WERI-Rb-1 (cell line): ENCODE data around the gene C1QL1.

Experiments used
- DNase-seq: peaks from one replicate; pipeline ENCODE4 v3.0.0-alpha.2; 2020
- H3K27ac ChIP-seq: fragments of 250-450 bp; sonication (Bioruptor Pico); 2 replicates; pipeline ENCODE4 v1.5.1; 2020; ENCODE audit warnings: mild to moderate bottlenecking, moderate library complexity
- H3K27me3 ChIP-seq: fragments of 250-450 bp; sonication (Bioruptor Pico); 2 replicates; pipeline ENCODE4 v1.5.1; 2021; ENCODE audit warnings: mild to moderate bottlenecking, low read depth, moderate library complexity; ENCODE audit not compliant: insufficient read depth, severe bottlenecking
- H3K36me3 ChIP-seq: fragments of 250-450 bp; sonication (Bioruptor Pico); 2 replicates; pipeline ENCODE4 v1.5.1; 2020; ENCODE audit warnings: mild to moderate bottlenecking, moderate library complexity
- H3K4me3 ChIP-seq: 2 replicates; pipeline ENCODE4 v1.5.1; 2011; ENCODE audit warnings: low read depth, mild to moderate bottlenecking, control low read depth, low read length
- H3K9me3 ChIP-seq: fragments of 250-450 bp; sonication (Bioruptor Pico); 2 replicates; pipeline ENCODE4 v1.5.1; 2021; ENCODE audit warnings: mild to moderate bottlenecking, moderate library complexity; ENCODE audit not compliant: severe bottlenecking
- TF ChIP-seq, protein P1 (sequence below): IDR thresholded peaks from 2 replicates; pipeline ENCODE4 v1.5.1; 2011; ENCODE audit warnings: low read depth, mild to moderate bottlenecking, control low read depth, inconsistent platforms, low read length

The C1QL1 gene

DNA sequence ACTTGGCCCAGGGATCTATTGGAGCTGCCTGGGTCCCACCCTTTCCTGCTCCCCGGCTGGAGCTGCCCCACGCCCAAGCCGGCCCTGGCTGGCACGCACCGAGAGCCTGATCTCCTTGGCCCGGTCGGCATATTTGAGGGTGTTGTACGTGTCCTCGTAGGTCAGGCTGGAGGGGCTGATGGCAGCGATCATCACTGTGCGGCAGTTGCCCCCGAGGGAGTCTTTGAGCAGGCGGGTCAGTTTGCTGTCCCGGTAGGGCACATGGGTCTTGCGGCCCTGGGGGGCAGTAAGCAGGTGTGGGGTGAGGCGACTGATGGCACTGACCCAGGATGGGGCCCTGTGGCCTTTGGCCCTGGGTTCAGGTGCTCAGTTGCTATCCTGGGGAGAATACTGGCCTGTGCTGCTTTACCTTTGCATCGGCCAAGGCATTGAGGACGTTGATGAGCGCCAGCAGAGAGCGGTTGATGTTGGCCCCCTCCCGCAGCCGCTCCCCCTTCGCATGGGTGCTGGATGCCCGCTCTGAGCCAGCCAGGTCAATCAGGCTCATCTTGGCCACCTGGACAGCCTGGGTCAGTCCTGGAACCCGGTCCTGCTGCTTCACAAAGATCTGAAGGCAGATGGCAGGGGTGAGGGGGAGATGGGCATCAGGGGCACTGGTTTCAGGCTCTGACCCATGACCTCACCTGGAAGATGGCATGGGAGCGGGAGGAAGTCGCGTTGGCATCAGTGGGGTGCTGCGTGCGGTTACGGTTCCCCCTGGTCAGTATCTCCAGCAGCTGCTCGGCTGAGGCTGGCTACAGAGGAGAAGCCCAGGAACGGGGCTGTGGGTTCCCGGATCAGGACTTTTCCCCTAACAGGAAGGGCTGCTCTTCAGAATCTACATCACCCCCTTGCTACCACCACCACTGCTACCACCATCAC lies 34.0 kb downstream of the C1QL1 start:
- Histone ChIP-seq H3K9me3 (no peaks in the 10 kb centered on the region), H3K27ac (no peak overlapping the region), H3K4me3 (no peak overlapping the region), H3K36me3 (peaks cover 97% of the 10 kb centered on the region), H3K27me3 (no peaks in the 10 kb centered on the region)
- DNase-seq = no peak
- TF ChIP-seq, protein P1, sequence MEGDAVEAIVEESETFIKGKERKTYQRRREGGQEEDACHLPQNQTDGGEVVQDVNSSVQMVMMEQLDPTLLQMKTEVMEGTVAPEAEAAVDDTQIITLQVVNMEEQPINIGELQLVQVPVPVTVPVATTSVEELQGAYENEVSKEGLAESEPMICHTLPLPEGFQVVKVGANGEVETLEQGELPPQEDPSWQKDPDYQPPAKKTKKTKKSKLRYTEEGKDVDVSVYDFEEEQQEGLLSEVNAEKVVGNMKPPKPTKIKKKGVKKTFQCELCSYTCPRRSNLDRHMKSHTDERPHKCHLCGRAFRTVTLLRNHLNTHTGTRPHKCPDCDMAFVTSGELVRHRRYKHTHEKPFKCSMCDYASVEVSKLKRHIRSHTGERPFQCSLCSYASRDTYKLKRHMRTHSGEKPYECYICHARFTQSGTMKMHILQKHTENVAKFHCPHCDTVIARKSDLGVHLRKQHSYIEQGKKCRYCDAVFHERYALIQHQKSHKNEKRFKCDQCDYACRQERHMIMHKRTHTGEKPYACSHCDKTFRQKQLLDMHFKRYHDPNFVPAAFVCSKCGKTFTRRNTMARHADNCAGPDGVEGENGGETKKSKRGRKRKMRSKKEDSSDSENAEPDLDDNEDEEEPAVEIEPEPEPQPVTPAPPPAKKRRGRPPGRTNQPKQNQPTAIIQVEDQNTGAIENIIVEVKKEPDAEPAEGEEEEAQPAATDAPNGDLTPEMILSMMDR = no peak

DNA sequence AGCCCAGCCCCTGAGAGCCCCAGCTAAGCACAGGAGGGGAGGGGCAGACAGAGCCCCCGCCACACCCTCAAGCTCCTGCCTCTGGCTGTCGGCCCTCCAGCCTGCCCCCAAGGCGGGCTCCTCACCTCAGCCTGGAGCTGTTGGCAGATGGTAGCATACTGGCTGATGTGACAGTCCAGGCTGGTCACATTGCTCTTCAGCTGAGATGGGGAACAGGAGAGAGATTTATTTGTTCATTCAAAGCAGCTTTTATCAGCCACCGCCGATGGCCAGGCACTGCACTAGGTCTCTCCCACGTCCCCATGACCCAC lies 35.4 kb downstream of the C1QL1 start:
- H3K9me3 ChIP-seq = no peaks in the 10 kb centered on the region
- no peak overlapping the region for H3K27ac ChIP-seq
- TF ChIP-seq, protein P1 = no peak
- no peak for DNase-seq
- H3K27me3 ChIP-seq = no peaks in the 10 kb centered on the region
- H3K4me3 ChIP-seq = no peak overlapping the region
- peaks cover 97% of the 10 kb centered on the region for H3K36me3 ChIP-seq

DNA sequence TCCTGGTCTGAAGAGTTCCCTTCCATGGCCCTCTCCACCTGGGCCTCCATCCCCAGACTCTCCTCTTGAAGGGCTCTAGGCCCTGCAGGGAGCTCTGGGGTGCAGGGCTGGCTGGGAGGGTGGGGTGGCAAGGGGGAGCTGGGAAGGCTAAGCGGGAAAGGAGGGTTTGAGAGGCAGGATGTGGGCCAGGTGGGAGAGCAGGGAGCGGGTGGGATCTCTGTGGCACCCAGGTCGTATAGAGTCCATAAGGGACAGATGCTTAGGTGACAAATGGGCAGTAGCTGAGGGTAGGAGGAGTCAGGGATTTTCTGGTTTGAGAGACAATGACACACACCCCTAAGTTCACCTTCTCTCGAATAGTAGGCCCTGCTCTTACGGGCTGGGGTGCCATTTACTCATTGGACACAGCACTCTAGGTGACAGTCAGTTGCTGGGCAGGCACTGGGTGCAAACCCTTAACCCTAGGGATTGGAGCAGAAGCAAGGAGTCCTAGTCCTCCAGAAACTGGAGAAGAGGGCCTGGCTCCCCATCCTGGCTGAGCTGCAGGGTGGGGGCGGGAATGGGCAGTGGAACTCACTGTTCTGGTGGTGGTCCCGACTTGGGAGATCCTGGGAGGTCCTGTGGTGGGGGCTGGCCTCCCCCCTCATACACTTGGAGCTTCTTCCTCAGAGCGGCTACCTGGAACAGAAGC lies 35.9 kb downstream of the C1QL1 start:
- TF ChIP-seq, protein P1 = no peak
- Histone ChIP-seq H3K9me3 (no peaks in the 10 kb centered on the region), H3K27ac (no peak overlapping the region), H3K27me3 (no peaks in the 10 kb centered on the region), H3K36me3 (peaks cover 97% of the 10 kb centered on the region), H3K4me3 (no peak overlapping the region)
- DNase-seq = no peak

DNA sequence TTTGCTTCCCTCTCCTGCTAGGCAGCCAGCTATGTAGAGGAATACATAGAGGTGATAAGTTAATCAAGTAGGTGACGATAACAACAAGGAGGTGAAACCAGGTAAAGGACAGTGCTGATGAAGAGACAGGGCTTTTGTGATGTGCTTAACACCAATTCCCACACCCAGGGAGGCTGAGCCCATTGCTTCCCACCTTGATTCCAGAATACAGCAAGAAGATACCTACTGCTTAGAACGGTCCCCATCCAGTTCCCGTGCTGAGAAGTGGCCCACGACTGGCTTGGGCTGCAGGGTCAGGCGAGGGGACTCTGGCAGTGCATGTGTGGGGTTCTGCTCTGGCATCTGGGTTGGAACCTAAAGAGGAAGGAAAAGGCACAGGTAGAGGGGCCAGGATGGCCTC lies 36.7 kb downstream of the C1QL1 start:
- TF ChIP-seq, protein P1 = no peak
- Histone ChIP-seq H3K36me3 (peaks cover 99% of the 10 kb centered on the region), H3K27me3 (no peaks in the 10 kb centered on the region), H3K4me3 (no peak overlapping the region), H3K9me3 (no peaks in the 10 kb centered on the region), H3K27ac (no peak overlapping the region)
- no peak for DNase-seq

DNA sequence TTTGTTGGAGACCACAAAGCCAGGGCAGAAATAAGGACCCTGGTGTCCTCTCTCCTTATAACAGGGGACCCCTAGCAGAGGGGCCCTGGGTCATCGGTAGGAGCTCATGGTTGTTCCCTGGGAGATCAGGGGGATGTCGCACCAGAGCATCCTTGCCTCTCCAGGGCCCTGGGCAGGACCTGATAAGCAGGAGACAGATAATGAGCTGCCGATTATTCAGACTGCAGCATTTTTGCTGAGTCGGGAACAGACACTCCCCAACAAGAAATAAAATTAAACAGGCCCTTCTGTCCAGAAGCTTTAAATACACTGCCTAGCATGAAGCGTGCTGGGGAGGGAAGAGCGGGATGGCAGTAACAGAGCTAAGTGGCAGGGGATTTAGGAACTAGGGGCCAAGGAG lies 37.4 kb downstream of the C1QL1 start:
- Histone ChIP-seq H3K27me3 (no peaks in the 10 kb centered on the region), H3K27ac (no peak overlapping the region), H3K9me3 (no peaks in the 10 kb centered on the region), H3K4me3 (no peak overlapping the region), H3K36me3 (peaks cover 100% of the 10 kb centered on the region)
- TF ChIP-seq, protein P1 = no peak
- DNase-seq = no peak
